B cell (primary cell): ENCODE data around the gene SLC22A12. TPM values are rescaled to one million over a fixed set of nuclear protein-coding genes. Genes with fewer than 3 reads are reported as not detected.

Experiments
- ATAC-seq: fragments of 200-7000 bp; cut with Tn5 transposase; one replicate; pipeline ENCODE4 v1.10.0; 2021; ENCODE audit warnings: low read depth, mild to moderate bottlenecking, moderate number of reproducible peaks, moderate library complexity
- CTCF ChIA-PET: fragments of 350-600 bp; sonication (Branson Sonifier 250); formaldehyde crosslinking; loops from one replicate; lab custom pipeline; 2021; ENCODE audit warnings: antibody characterized with exemption, inconsistent platforms; lab: Charles Lee
- POLR2A ChIA-PET: fragments of 350-600 bp; sonication (Branson Sonifier 250); formaldehyde crosslinking; loops from one replicate; lab custom pipeline; 2021; ENCODE audit warnings: antibody characterized with exemption; lab: Charles Lee
- DNase-seq: peaks from one replicate; pipeline ENCODE4 v3.0.0; 2013
- H2AFZ ChIP-seq: 2 replicates; pipeline ENCODE4 v1.6.1; 2012; ENCODE audit warnings: mild to moderate bottlenecking, low read depth, low read length; ENCODE audit not compliant: insufficient read depth, poor library complexity, severe bottlenecking
- H3K27ac ChIP-seq, 2 donors: 1 replicate in 1 of 2; 2 replicates in 1 of 2; pipeline ENCODE4 v1.5.1; 2012 to 2013; ENCODE audit warnings: low read length in 2 of 2, mild to moderate bottlenecking in 2 of 2, moderate library complexity in 1 of 2
- H3K27me3 ChIP-seq, 4 experiments: fragments of 200-600 bp in 1 of 4; sonication (generic) in 1 of 4; replicated peaks in 1 of 4; 1 replicate in 2 of 4; 2 replicates in 2 of 4; pipeline versions ENCODE4 v1.6.1 to v1.7.0; 2013 to 2016; ENCODE audit warnings: low read length in 3 of 4, mild to moderate bottlenecking in 2 of 4, mixed read lengths in 1 of 4, moderate library complexity in 1 of 4; ENCODE audit not compliant: insufficient read depth in 4 of 4, control insufficient read depth in 3 of 4; ENCODE audit errors: control extremely low read depth in 1 of 4
- H3K36me3 ChIP-seq, 2 experiments: replicated peaks in 1 of 2; 1 replicate in 1 of 2; 2 replicates in 1 of 2; pipeline versions ENCODE4 v1.6.1 to v1.7.1; 2013; ENCODE audit warnings: low read length in 1 of 2; ENCODE audit not compliant: insufficient read depth in 2 of 2, control insufficient read depth in 1 of 2; ENCODE audit errors: control extremely low read depth in 1 of 2, extremely low read depth in 1 of 2
- H3K4me1 ChIP-seq, 2 donors: fragments of 200-600 bp in 1 of 2; sonication (generic) in 1 of 2; 1 replicate in 1 of 2; 2 replicates in 1 of 2; pipeline versions ENCODE4 v1.5.1 to v1.6.1; 2013 to 2017; ENCODE audit warnings: low read length in 2 of 2; ENCODE audit not compliant: control insufficient read depth in 2 of 2, insufficient read depth in 2 of 2
- H3K4me2 ChIP-seq: replicated peaks from 2 replicates; pipeline ENCODE3; 2012; ENCODE audit warnings: mild to moderate bottlenecking, low read depth, low read length; ENCODE audit not compliant: poor library complexity, severe bottlenecking
- H3K4me3 ChIP-seq, 5 experiments: fragments of 200-600 bp in 1 of 5; sonication (generic) in 1 of 5; 1 replicate in 3 of 5; 2 replicates in 2 of 5; pipeline versions ENCODE4 v1.5.1 to v1.7.0; 2011 to 2016; ENCODE audit warnings: low read length in 4 of 5, mild to moderate bottlenecking in 4 of 5, low read depth in 2 of 5, control low read depth in 1 of 5, moderate library complexity in 1 of 5; ENCODE audit not compliant: insufficient read depth in 1 of 5; ENCODE audit errors: control extremely low read depth in 1 of 5, extremely low read depth in 1 of 5
- H3K79me2 ChIP-seq: fragments of 200-600 bp; sonication (generic); one replicate; pipeline ENCODE4 v1.6.0; 2016; ENCODE audit warnings: low read length; ENCODE audit not compliant: control insufficient read depth, insufficient read depth
- H3K9ac ChIP-seq: fragments of 200-600 bp; sonication (generic); 2 replicates; pipeline ENCODE4 v1.6.1; 2017; ENCODE audit warnings: mild to moderate bottlenecking, low read length, moderate library complexity
- H3K9me3 ChIP-seq, 3 donors: one replicate each; pipeline versions ENCODE4 v1.6.1 to v1.7.1; 2013; ENCODE audit warnings: low read length in 2 of 3; ENCODE audit not compliant: control insufficient read depth in 2 of 3, insufficient read depth in 1 of 3; ENCODE audit errors: control extremely low read depth in 1 of 3
- H4K20me1 ChIP-seq: 2 replicates; pipeline ENCODE4 v1.6.0; 2012; ENCODE audit warnings: mild to moderate bottlenecking, low read length; ENCODE audit not compliant: insufficient read depth, control insufficient read depth, poor library complexity, severe bottlenecking
- H3K27ac Mint-ChIP-seq: one replicate; pipeline ENCODE4 v1.8.0; 2021; ENCODE audit warnings: mixed read lengths
- H3K27me3 Mint-ChIP-seq: one replicate; pipeline ENCODE4 v1.8.0; 2021; ENCODE audit warnings: mixed read lengths
- H3K4me1 Mint-ChIP-seq: one replicate; pipeline ENCODE4 v1.8.0; 2021; ENCODE audit warnings: mixed read lengths
- H3K4me3 Mint-ChIP-seq: one replicate; pipeline ENCODE4 v1.8.0; 2021; ENCODE audit warnings: mixed read lengths
- H3K9me3 Mint-ChIP-seq: one replicate; pipeline ENCODE4 v1.8.0; 2022; ENCODE audit warnings: mixed read lengths; ENCODE audit not compliant: insufficient read depth
- CTCF ChIP-seq: fragments of 200-600 bp; IDR thresholded peaks from one replicate; pipeline ENCODE4 v1.8.0; 2022; ENCODE audit warnings: antibody characterized with exemption, mild to moderate bottlenecking
- EZH2 ChIP-seq: IDR thresholded peaks from 2 replicates; pipeline ENCODE4 v1.6.1; 2012; ENCODE audit warnings: borderline replicate concordance, low read depth, mild to moderate bottlenecking, moderate library complexity, low read length; ENCODE audit not compliant: insufficient read depth, poor library complexity, severe bottlenecking
- WGBS: methylation state at CpG from one replicate; pipeline ENCODE4 v1.1.5; 2013; ENCODE audit warnings: missing lambda C conversion rate; ENCODE audit not compliant: insufficient coverage; 5-methylcytosine and 5-hydroxymethylcytosine counted together
- intact Hi-C: fragments of 100-400 bp; cut with micrococcal nuclease; formaldehyde crosslinking; loops from one replicate; pipeline ENCODE4 v1.10.0; 2022
- polyA plus RNA-seq: library from polyadenylated mRNA; depleted of rRNA; stranded (reverse); fragments of >200 nt; gene quantifications from 2 replicates; pipeline ENCODE4 v1.2.3, GENCODE V29; 2012
- total RNA-seq, 2 donors: library from RNA; stranded (reverse); fragments of 120-200 nt in 1 of 2; gene quantifications; 1 replicate in 1 of 2; 2 replicates in 1 of 2; pipeline versions ENCODE4 v1.2.3 to v1.2.4, GENCODE V29; 2013 to 2022

Gene SLC22A12
- total and polyA plus RNA-seq, 2 donors (not counting 1 experiment from before 2014, with no cell fraction given) = not detected

DNA sequence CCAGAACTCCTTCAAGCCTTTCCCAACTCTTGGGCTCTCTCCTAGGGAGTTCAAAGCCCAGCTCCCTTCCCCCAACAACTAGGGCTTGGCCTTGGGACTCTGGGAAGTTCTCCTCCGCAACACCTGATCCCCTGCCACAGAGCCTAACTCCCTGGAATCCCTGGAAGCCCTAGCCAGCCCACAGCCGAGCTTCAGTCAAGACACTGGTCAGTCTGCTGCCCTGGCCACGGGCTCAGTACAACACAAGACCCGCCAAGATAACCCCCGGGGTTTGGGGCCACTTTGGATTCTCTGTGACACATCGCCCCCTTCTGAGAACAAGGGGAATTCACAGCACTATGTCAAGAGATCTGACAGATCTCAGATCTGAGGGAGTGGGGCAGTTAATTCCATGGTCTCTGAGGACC lies 58.3 kb downstream of the SLC22A12 start:
- H2AFZ ChIP-seq = no peak overlapping the region
- POLR2A ChIA-PET = no interaction called here
- H3K4me1 Mint-ChIP-seq = peaks cover 13% of the 10 kb centered on the region
- TF ChIP-seq CTCF (peak; percentile 43), EZH2 (no peak)
- intact Hi-C loops = loop anchor here (1.0 kb wide), 2 partner anchors 96 to 332 kb away; partner anchors contain the start of gene TRMT112
- H3K27ac Mint-ChIP-seq = no peak overlapping the region
- H3K79me2 ChIP-seq = no peaks in the 10 kb centered on the region
- no peak overlapping the region for H3K4me3 Mint-ChIP-seq
- no peaks in the 10 kb centered on the region for H4K20me1 ChIP-seq
- ATAC-seq (no peak), DNase-seq (peak; percentile 44)
- CTCF ChIA-PET = interaction anchor here (1.2 to 7.3 kb wide), 7 partner anchors 10 to 445 kb away, joined by 4 to 48 read pairs (median 7); partner anchors contain the start of gene PRDX5
- no peak overlapping the region for H3K4me3 ChIP-seq
- peaks cover 3 to 15% of the 10 kb centered on the region in 2 donors for H3K4me1 ChIP-seq
- H3K9me3 ChIP-seq = no peaks in the 10 kb centered on the region
- WGBS = 23% methylated on average over 6 of the region's 6 CpGs
- H3K4me2 ChIP-seq = no peak overlapping the region
- H3K36me3 ChIP-seq = no peaks in the 10 kb centered on the region
- H3K9ac ChIP-seq = no peak overlapping the region
- peaks cover 0 to 15% (median 5%) of the 10 kb centered on the region in 4 experiments for H3K27me3 ChIP-seq
- H3K27me3 Mint-ChIP-seq = peaks cover 30% of the 10 kb centered on the region
- H3K9me3 Mint-ChIP-seq = no peaks in the 10 kb centered on the region
- H3K27ac ChIP-seq = no peak overlapping the region

DNA sequence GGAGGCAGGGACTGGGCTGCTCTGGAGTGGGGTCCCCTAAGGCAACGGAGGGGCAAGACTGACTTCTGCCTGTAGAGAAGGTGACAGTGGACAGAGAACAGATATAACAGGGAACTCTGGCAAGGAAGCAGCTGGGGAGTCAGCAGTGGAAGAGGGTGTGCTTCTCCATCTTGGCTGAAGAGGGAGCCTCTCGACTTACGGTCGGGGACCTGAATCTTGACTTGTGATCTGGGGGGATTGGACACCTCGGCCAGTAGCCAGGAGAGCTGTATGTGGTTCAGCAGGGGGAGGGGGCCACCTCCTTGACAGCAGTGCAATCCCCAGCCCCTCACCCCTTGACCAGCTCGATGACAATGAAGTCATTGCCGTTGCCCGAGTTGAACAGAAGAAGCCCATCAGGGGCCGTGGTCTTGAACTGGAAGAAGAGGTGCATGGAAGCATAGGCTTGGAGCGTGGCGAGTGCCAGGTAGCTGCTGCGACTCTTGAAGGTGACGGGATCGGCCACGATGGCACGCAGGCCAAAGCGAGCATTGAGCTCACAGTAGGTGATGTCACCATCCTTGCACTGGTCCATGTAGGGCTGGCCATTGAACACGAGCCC lies 60.0 kb downstream of the SLC22A12 start:
- Mint-ChIP-seq H3K9me3 (no peaks in the 10 kb centered on the region), H3K27me3 (peaks cover 14% of the 10 kb centered on the region), H3K27ac (no peak overlapping the region), H3K4me1 (peaks cover 26% of the 10 kb centered on the region), H3K4me3 (no peak overlapping the region)
- ChIA-PET CTCF (interaction anchor here (0.6 to 7.3 kb wide), 13 partner anchors 12 to 489 kb away, joined by 3 to 48 read pairs (median 4); partner anchors contain the start of genes PRDX5 and TRMT112), POLR2A (interaction anchor here (0.5 kb wide), 1 partner anchor 58 kb away, joined by 3 read pairs; no protein-coding TSS in a partner anchor)
- TF ChIP-seq CTCF (peak; percentile 46), EZH2 (no peak)
- Histone ChIP-seq H3K4me1 (peaks cover 17 to 31% of the 10 kb centered on the region in 2 donors), H3K4me3 (no peak overlapping the region), H3K4me2 (no peak overlapping the region), H3K9ac (no peak overlapping the region), H2AFZ (no peak overlapping the region), H3K27ac (no peak overlapping the region), H3K27me3 (peaks cover 0 to 4% (median 0%) of the 10 kb centered on the region in 4 experiments), H3K36me3 (no peaks in the 10 kb centered on the region), H3K79me2 (no peaks in the 10 kb centered on the region), H4K20me1 (no peaks in the 10 kb centered on the region), H3K9me3 (no peaks in the 10 kb centered on the region)
- WGBS = 77% methylated on average over 17 of the region's 18 CpGs
- DNase-seq = peak; percentile 45
- ATAC-seq = no peak
- intact Hi-C loops = loop anchor here (10.0 kb wide), 1 partner anchor 446 kb away; the partner anchor contains the start of gene FERMT3
